ENCODE measurements around the gene RMRP.
"Not testable (repeated sequence)": the region's sequence is repeated elsewhere in the genome, so short reads cannot be mapped to it uniquely, and the experiment has no call there.

RMRP gene

GRCh38 chr9:35641478-35641877 lies 16.3 kb downstream of the RMRP start:
- not testable (repeated sequence) for DNase-seq (ENCODE audit: low read depth)

- not testable (repeated sequence) for DNase-seq (ENCODE audit: low read depth)
Observed at GRCh38 chr9:35640431-35640830, 17.4 kb downstream of the RMRP start.

- no peak for DNase-seq (ENCODE audit: low read depth)
Observed at GRCh38 chr9:35639631-35640030, 18.2 kb downstream of the RMRP start.

- DNase-seq (ENCODE audit: low read depth) = not testable (repeated sequence)
Observed at GRCh38 chr9:35639225-35639624, 18.6 kb downstream of the RMRP start.

- not testable (repeated sequence) for DNase-seq (ENCODE audit: low read depth)
Observed at GRCh38 chr9:35638751-35639150, 19.1 kb downstream of the RMRP start.

- not testable (repeated sequence) for DNase-seq (ENCODE audit: low read depth)
Observed at GRCh38 chr9:35637427-35637955, 20.3 kb downstream of the RMRP start.

- not testable (repeated sequence) for DNase-seq (ENCODE audit: low read depth)
Observed at GRCh38 chr9:35636877-35637246, 21.0 kb downstream of the RMRP start.

- no peak for DNase-seq (ENCODE audit: low read depth)
Observed at GRCh38 chr9:35636135-35636876, 21.5 kb downstream of the RMRP start.

GRCh38 chr9:35635730-35636129 lies 22.1 kb downstream of the RMRP start:
- no peak for DNase-seq (ENCODE audit: low read depth)

GRCh38 chr9:35629597-35629996 lies 28.2 kb downstream of the RMRP start:
- no peak for DNase-seq (ENCODE audit: low read depth)

- DNase-seq (ENCODE audit: low read depth) = no peak
Observed at GRCh38 chr9:35628389-35628991, 29.3 kb downstream of the RMRP start.

- no peak for DNase-seq (ENCODE audit: low read depth)
Observed at GRCh38 chr9:35627575-35627974, 30.2 kb downstream of the RMRP start.

- no peak for DNase-seq (ENCODE audit: low read depth)
Observed at GRCh38 chr9:35619800-35620158, 38.0 kb downstream of the RMRP start.

- no peak for DNase-seq (ENCODE audit: low read depth)
Observed at GRCh38 chr9:35618854-35619799, 38.7 kb downstream of the RMRP start.

- DNase-seq (ENCODE audit: low read depth) = no peak
Observed at GRCh38 chr9:35618325-35618727, 39.5 kb downstream of the RMRP start, which contains the start of gene CD72. CD72 (minus strand) TSS chr9:35618413; CDS start chr9:35618303, 110 bp downstream.

- DNase-seq (ENCODE audit: low read depth) = no peak
Observed at GRCh38 chr9:35617548-35617947, 40.3 kb downstream of the RMRP start.

- DNase-seq (ENCODE audit: low read depth) = peak; percentile 44
Observed at GRCh38 chr9:35616681-35617459, 40.9 kb downstream of the RMRP start.

- no peak for DNase-seq (ENCODE audit: low read depth)
Observed at GRCh38 chr9:35615981-35616680, 41.7 kb downstream of the RMRP start.

GRCh38 chr9:35612843-35613242 lies 45.0 kb downstream of the RMRP start:
- DNase-seq (ENCODE audit: low read depth) = no peak

- not testable (repeated sequence) for DNase-seq (ENCODE audit: low read depth)
Observed at GRCh38 chr9:35612066-35612465, 45.8 kb downstream of the RMRP start.

GRCh38 chr9:35611230-35611797 lies 46.5 kb downstream of the RMRP start:
- DNase-seq (ENCODE audit: low read depth) = peak; percentile 42
